HG03066 (cell line): ENCODE measurements around the gene GRIP1.

ENCODE experiments used
- ATAC-seq: cut with Tn5 transposase; IDR thresholded peaks from one replicate; pipeline ENCODE4 v1.9.1; 2021; ENCODE audit warnings: low read depth; ENCODE audit not compliant: unreplicated experiment

The GRIP1 gene

GRCh38 chr12:66661357-66661756, 17.5 kb downstream of the GRIP1 start:
- no peak for ATAC-seq

GRCh38 chr12:66653796-66654195, 25.1 kb downstream of the GRIP1 start:
- no peak for ATAC-seq

GRCh38 chr12:66648033-66648735, 30.7 kb downstream of the GRIP1 start:
- no peak for ATAC-seq

DNA sequence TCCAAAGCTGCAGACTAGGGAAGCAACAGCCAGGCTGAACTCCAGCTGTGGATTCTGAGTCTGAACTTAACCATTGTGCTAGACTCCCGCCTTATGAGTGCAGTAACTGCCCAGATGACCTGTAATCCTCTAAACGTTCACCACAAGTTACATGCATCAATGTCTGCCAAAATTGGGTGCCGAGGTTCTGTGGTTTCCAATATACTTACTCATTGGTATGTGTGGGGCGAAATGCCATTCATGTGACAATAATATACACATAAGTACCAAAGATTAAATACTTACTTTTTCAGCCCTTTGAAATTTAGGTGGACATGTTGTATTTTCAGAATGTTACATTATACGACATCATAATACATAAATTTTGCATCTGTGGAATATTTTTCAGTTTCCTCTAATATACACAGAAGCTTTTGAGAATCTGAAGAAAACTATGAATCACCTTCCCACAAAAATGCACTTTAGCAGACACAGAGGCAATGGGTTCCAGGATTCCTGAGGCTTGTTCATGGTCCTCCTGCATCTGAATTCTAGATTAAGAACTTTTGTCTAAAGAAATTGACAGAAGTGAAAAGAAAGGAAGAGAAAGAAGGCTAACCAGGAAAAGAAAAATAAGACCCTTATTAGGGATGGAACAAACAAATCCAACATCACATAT, 31.7 kb downstream of the GRIP1 start:
- no peak for ATAC-seq

GRCh38 chr12:66644151-66644550, 34.7 kb downstream of the GRIP1 start:
- no peak for ATAC-seq

DNA sequence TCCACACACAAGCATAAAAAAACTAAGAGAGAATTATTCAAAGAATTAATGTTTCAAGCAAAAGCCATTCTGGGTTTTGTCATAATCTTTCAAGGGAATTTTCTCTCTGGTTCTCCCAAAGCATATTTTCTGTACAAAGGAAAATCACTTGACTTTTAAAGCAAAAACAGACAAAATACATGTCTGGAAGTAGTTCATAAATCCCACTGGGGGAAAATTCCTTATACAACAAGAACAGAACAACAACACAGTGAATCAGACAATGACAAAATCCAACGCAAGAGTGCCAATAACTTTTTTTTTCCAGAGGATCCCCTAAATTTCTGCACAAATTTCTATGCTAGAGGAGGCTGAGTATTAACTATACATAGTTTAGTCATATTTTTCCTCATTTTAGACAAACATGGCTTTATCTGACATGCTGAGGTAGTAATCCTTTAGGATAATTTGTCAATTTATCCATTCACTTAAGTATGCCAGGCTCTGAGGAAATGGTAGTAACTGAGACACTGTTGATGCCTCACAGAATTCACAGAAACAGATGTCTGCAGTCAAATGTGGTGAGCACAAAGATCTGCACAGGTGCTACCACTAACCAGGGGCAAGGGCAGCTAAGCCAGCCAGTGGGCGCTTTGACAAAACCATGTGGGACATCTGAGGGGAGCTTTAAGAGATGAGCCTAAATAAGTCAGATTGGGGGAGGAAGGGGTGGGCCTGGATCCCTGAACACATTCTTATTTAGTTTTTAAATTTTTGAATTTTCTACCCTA, 38.0 kb downstream of the GRIP1 start:
- no peak for ATAC-seq

DNA sequence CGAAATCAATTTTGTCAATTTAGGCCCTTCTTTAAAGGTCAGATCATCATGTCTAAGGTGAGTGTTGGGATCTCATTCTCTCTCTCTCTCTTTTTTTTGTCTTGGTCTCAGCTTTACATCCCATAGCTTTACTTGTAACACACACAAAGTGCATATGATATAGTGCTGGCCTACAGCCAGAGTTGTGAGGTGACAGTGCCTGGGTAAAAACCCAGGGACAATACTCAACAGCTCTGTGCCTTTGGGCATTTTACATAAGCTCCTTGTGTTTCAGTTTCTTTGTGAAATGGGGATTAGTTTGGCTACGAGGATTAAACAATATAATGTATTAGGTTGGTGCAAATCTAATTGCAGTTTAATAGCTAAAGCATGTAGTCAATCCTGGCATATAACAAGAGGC, 40.2 kb downstream of the GRIP1 start:
- no peak for ATAC-seq

GRCh38 chr12:66637699-66638301, 41.1 kb downstream of the GRIP1 start:
- ATAC-seq, result no peak

DNA sequence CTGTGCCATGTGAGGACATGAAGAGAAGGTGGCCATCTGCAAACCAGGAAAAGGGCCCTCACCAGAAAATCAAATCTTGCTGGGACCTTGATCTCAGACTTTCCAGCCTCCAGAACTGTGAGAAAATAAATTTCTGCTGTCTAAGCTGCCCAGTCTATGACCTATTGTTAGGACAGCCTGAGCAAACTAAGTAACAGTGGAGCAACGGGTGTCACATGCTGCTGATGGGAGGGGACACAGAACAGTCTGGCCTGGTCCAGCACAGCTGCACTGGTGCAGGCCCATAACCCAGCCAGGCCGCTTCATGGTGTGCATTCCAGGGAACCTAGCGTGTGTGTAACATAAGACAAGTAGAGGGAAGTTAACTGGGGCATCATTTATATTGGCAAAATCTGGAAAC, 42.1 kb downstream of the GRIP1 start:
- ATAC-seq, result no peak

DNA sequence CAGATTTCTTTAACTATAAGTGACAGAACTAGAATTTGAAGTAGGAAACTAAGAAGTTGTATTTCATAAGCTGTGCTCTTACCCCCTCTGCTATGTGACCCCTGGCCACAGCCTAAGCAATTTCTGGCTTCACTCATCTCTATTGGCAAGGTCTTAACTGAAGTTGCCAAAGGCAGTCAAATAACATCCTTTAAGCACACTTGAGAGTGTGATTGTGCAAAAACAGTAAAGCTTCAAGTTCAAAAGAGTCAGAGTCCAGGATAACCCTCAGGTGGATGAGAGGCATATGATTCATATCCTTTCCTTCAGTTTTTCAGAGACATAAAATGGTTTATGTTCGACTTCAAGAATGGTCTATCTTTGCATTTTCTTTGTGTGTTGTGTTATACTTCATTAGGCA, 45.2 kb downstream of the GRIP1 start:
- ATAC-seq, result no peak

DNA sequence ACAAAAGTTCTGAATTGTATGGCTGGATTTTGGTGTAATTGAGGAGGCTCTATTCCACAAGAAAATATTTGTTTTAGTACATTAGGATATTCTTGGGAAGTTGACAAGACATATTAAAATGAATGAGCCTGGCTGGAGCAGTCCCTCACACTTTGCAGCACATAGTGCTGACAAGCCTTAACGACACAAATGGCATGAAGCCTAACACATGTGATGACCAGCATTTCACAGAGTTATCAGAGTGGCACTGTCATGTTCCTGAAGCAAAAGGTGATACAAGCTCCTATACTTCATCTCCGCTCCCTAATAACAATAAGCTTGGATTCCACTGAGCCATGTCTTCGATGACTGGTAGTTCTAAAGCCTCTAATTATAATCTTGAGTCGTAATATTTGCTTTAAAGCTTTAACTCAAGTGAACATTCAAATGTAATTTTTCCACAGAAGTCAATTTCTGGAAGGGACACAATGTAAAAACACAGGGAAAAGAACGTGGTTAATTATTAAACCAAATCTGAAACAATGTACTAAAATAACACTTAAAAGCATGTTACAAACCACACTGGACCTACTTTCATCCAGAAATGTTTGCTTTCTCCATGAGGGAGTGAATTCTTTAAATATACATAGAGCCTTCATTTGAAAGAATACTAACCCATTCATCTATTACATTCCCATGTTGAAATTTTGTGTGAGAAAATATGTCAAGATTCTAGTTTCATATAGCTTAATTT, 49.6 kb downstream of the GRIP1 start:
- no peak for ATAC-seq

DNA sequence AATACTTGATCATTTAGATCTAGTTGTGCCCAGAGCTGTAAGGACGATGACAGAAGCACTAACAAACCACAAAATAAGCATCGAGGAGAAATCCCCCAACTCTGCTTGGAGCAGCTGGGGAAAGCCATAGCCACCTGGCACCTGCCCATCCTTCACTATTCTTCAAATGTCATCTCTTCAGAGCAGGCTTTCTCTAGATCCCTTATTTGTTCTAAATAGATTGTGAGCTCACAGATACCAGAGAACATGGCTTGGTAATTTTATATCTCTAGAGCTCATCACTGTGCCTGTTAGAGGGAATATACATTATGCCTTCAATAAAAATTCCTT, 50.9 kb downstream of the GRIP1 start:
- ATAC-seq, result no peak

DNA sequence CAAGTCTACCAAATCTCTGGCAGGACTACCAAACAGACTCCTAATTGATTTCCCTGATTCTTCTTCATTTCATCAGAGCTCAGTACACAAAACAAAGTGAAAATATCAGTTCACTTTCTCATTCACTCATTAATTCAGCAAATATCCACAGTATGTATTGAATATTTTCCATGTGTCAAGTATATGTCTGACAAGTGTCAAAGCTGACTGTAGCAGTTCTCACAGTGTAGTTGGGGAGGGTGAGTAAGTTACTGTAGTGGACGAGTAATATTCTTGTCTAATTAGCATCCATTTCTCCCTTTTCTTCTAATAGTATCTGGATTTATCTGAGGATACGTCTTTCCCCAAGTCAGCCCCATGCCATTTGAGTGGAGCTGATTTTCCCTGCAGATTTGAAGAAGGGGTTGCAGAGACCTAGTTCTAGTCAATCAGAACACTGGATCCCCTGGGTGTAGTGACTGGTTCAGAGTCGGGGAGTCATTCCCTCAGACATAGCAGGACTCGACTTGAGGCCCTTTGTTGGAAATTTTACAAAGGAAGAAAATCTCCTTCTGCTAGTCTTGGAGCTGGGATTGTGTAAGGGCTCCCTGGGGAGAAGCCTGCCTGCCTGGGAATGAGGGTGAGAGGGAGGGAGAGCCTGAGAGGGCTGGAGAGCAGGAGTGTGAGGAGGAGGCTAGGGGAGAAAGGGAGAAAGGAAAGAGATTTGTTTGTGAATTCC, 51.4 kb downstream of the GRIP1 start:
- no peak for ATAC-seq

DNA sequence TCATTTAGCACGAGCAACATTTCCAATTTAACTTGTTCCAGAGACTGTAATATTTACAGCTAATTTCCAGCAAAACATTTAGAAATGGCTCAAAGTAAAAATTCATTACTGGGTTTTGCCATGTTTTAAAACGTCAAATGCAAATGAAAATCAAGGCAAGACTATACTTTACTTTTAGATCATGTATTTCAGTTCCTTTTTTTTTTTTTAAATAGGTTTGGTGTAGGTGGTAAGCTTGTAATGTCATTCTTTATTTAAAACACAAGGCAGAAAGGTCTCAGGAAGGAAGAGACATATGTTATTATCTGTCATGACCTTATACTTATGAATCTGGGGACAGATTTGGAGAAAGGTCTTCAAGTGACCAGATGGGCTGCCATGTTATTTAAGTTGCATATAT, 54.1 kb downstream of the GRIP1 start:
- peak; percentile 60 for ATAC-seq

DNA sequence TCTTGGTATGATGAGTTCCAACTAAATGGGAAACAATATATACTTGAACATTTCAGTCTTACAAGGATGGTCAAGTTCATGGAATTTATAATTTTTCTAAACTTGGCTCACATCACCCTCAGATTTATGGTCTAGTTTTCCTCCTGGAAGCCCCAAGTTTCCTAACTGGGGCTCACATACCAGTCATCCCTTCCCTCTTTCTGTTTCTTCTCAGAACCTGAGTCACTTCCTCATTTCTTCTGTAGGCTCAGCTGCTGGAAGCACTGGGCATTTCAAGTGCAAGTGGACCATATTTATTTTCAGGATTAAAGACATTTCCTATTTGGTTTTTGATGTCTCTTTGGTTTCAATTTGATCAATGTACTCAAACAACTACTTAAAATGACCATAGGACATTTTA, 55.4 kb downstream of the GRIP1 start:
- ATAC-seq, result no peak

GRCh38 chr12:66620688-66621087, 58.2 kb downstream of the GRIP1 start:
- no peak for ATAC-seq

GRCh38 chr12:66620026-66620425, 58.9 kb downstream of the GRIP1 start:
- ATAC-seq, result no peak

GRCh38 chr12:66617991-66618390, 60.9 kb downstream of the GRIP1 start:
- no peak for ATAC-seq

- ATAC-seq, result no peak
Observed at GRCh38 chr12:66612090-66612775, 66.6 kb downstream of the GRIP1 start.

DNA sequence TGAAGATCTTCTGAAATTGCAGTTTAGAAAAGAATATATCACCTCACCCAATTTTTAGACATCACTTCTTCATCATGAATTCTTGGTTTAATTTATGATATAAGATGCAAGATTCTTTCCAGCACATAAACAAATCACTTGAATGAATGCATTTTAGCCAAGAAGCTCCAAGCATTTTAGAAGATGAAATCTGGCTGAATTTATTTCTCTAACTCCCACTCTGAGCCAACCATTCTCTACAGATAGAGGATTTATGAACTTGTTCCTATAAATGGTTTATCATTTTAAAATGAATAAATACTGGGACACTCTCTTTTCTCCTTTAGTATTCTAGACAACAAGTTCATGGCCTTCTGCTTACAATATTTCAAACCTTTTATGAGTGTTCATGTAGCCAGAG, 71.7 kb downstream of the GRIP1 start:
- no peak for ATAC-seq
